OCI-LY3 (cell line): Measurements from ENCODE around the gene CALHM5.

Experiments used
- H2AFZ ChIP-seq: fragments of 200-600, 300-600 bp; shearing (Covaris generic); 2 replicates; pipeline ENCODE4 v1.6.0; 2014; ENCODE audit warnings: antibody characterized with exemption, low read depth, low read length
- H3K27ac ChIP-seq: fragments of 200-600, 300-600 bp; sonication (generic); 2 replicates; pipeline ENCODE4 v1.5.1; 2014; ENCODE audit warnings: mild to moderate bottlenecking, low read length, moderate library complexity, mixed read lengths
- H3K27me3 ChIP-seq: fragments of 200-600, 300-600 bp; sonication (generic); 2 replicates; pipeline ENCODE4 v1.6.1; 2014; ENCODE audit warnings: low read depth, low read length, mixed read lengths
- H3K36me3 ChIP-seq: fragments of 200-600, 300-600 bp; sonication (generic); replicated peaks from 2 replicates; pipeline ENCODE3; 2014; ENCODE audit warnings: low read depth, low read length, mixed read lengths
- H3K4me1 ChIP-seq: fragments of 300-600, 200-600 bp; sonication (generic); 2 replicates; pipeline ENCODE4 v1.6.1; 2014; ENCODE audit warnings: low read length, mixed read lengths
- H3K4me2 ChIP-seq: fragments of 200-600, 300-600 bp; sonication (generic); 2 replicates; pipeline ENCODE4 v1.6.1; 2014; ENCODE audit warnings: low read length, mixed read lengths
- H3K4me3 ChIP-seq: fragments of 300-600, 200-600 bp; sonication (generic); 2 replicates; pipeline ENCODE4 v1.5.1; 2014; ENCODE audit warnings: antibody characterized with exemption, mild to moderate bottlenecking, low read length, moderate library complexity
- H3K79me2 ChIP-seq: fragments of 300-600, 200-600 bp; shearing (Covaris generic); 2 replicates; pipeline ENCODE4 v1.6.1; 2014; ENCODE audit warnings: mild to moderate bottlenecking, low read length, mixed read lengths
- H3K9ac ChIP-seq: fragments of 300-600, 200-600 bp; shearing (Covaris generic); 2 replicates; pipeline ENCODE4 v1.6.0; 2014; ENCODE audit warnings: mild to moderate bottlenecking, low read length, moderate library complexity
- H3K9me3 ChIP-seq: fragments of 200-600, 300-600 bp; shearing (Covaris generic); 2 replicates; pipeline ENCODE4 v1.6.1; 2014; ENCODE audit warnings: low read length, mixed read lengths; ENCODE audit not compliant: insufficient read depth
- H4K20me1 ChIP-seq: fragments of 200-600, 300-600 bp; sonication (generic); 2 replicates; pipeline ENCODE4 v1.6.1; 2016; ENCODE audit warnings: low read length, mixed read lengths; ENCODE audit not compliant: insufficient read depth
- CTCF ChIP-seq: fragments of 200-600, 300-600 bp; sonication (generic); IDR thresholded peaks from 2 replicates; pipeline ENCODE4 v1.5.1; 2014; ENCODE audit warnings: antibody characterized with exemption, low read length, low read depth
- EZH2phosphoT487 ChIP-seq: fragments of 200-600 bp; shearing (Covaris generic); IDR thresholded peaks from 2 replicates; pipeline ENCODE4 v1.6.1; 2018; ENCODE audit warnings: antibody characterized with exemption, mixed run types, low read depth

Gene CALHM5

GRCh38 chr6:116550796-116551195 lies 39.4 kb downstream of the CALHM5 start:
- no peaks in the 10 kb centered on the region for H4K20me1 ChIP-seq
- no peak overlapping the region for H3K4me3 ChIP-seq
- H3K4me1 ChIP-seq = no peaks in the 10 kb centered on the region
- H3K9me3 ChIP-seq = no peaks in the 10 kb centered on the region
- no peak overlapping the region for H3K4me2 ChIP-seq
- H3K36me3 ChIP-seq = no peaks in the 10 kb centered on the region
- no peak overlapping the region for H3K27ac ChIP-seq
- no peak overlapping the region for H3K9ac ChIP-seq
- H3K27me3 ChIP-seq = peaks cover 9% of the 10 kb centered on the region; the same call in 1 of the 2 replicates
- no peak for TF ChIP-seq EZH2phosphoT487
- TF ChIP-seq CTCF = no peak
- no peak overlapping the region for H2AFZ ChIP-seq
- no peaks in the 10 kb centered on the region for H3K79me2 ChIP-seq

GRCh38 chr6:116553451-116553850 lies 42.0 kb downstream of the CALHM5 start, which contains the start of gene CALHM4:
Gene CALHM4, plus strand, starts transcription at chr6:116553751. Its CDS starts 43 bp downstream, at chr6:116553794.
- peak within 1 kb of the TSS; percentile 7; the same call in 1 of the 2 replicates for H3K4me2 ChIP-seq
- H3K79me2 ChIP-seq = no peaks in the 10 kb centered on the region
- no peak within 1 kb of the TSS for H3K27ac ChIP-seq
- H3K9me3 ChIP-seq = no peaks in the 10 kb centered on the region
- H3K36me3 ChIP-seq = no peaks in the 10 kb centered on the region
- no peaks in the 10 kb centered on the region for H4K20me1 ChIP-seq
- no peak within 1 kb of the TSS for H2AFZ ChIP-seq
- no peak for TF ChIP-seq EZH2phosphoT487
- no peak for TF ChIP-seq CTCF
- H3K27me3 ChIP-seq = peaks cover 9% of the 10 kb centered on the region; the same call in 1 of the 2 replicates
- no peak within 1 kb of the TSS for H3K9ac ChIP-seq
- H3K4me3 ChIP-seq = no peak within 1 kb of the TSS
- H3K4me1 ChIP-seq = no peaks in the 10 kb centered on the region

GRCh38 chr6:116556065-116556464 lies 44.6 kb downstream of the CALHM5 start:
- Histone ChIP-seq H3K4me2 (no peak overlapping the region), H3K27ac (no peak overlapping the region), H3K9ac (no peak overlapping the region), H3K4me1 (no peaks in the 10 kb centered on the region), H4K20me1 (no peaks in the 10 kb centered on the region), H3K9me3 (no peaks in the 10 kb centered on the region), H3K27me3 (peaks cover 9% of the 10 kb centered on the region), H3K36me3 (no peaks in the 10 kb centered on the region), H3K4me3 (no peak overlapping the region), H3K79me2 (no peaks in the 10 kb centered on the region), H2AFZ (no peak overlapping the region)
- TF ChIP-seq EZH2phosphoT487 (no peak), CTCF (no peak)

DNA sequence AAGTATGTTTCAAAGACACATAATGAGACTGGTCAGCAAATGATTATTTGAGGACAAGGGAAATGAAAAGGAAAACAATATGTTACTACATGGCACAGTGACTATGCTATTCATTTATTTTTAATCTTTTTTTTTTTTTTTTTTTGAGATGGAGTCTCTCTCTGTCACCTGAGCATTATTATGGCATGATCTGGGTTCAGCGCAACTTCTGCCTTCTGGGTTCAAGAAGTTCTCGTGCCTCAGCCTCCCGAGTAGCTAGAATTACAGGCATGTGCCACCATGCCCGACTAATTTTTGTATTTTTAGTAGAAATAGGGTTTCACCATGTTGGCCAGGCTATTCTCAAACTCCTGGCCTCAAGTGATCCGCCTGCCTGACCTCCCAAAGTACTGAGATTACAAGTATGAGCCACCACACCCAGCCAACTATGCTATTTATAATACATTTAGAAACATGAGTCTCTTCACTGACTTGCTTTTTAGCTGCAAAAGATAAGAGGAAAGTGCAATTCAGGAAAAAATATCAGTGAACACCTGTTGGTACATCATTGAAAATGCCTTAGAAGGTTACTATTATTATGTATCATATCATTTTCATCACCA lies 45.5 kb downstream of the CALHM5 start:
- no peaks in the 10 kb centered on the region for H3K79me2 ChIP-seq
- H3K36me3 ChIP-seq = no peaks in the 10 kb centered on the region
- H3K9ac ChIP-seq = no peak overlapping the region
- H3K27ac ChIP-seq = no peak overlapping the region
- H2AFZ ChIP-seq = no peak overlapping the region
- H3K4me2 ChIP-seq = no peak overlapping the region
- peaks cover 9% of the 10 kb centered on the region for H3K27me3 ChIP-seq
- H4K20me1 ChIP-seq = no peaks in the 10 kb centered on the region
- no peak overlapping the region for H3K4me3 ChIP-seq
- TF ChIP-seq CTCF = no peak
- TF ChIP-seq EZH2phosphoT487 = no peak
- no peaks in the 10 kb centered on the region for H3K9me3 ChIP-seq
- H3K4me1 ChIP-seq = no peaks in the 10 kb centered on the region
